K562 (cell line): ENCODE data around the gene BAZ2A.

Source experiments
- CTCF ChIP-seq, 3 experiments: IDR thresholded peaks in 2 of 3; conservative IDR thresholded peaks in 1 of 3; 2 replicates each; pipeline ENCODE4 v1.5.1; 2011 to 2012; ENCODE audit warnings: low read length in 3 of 3, mild to moderate bottlenecking in 3 of 3, control low read depth in 2 of 3, improper control_type of control experiment in 1 of 3, inconsistent platforms in 1 of 3, low read depth in 1 of 3, mixed read lengths in 1 of 3, moderate library complexity in 1 of 3; ENCODE audit not compliant: insufficient read depth in 2 of 3
- EP300 ChIP-seq: IDR thresholded peaks from 2 replicates; pipeline ENCODE4 v1.6.1; 2012; ENCODE audit warnings: low read length, improper control_type of control experiment
- FOSL1 ChIP-seq: fragments of 200-800 bp; sonication (Bioruptor generic); conservative IDR thresholded peaks from 2 replicates; pipeline ENCODE4 v1.6.1; 2016; ENCODE audit warnings: missing genetic modification characterization, missing compliant biosample characterization
- RBM25 ChIP-seq: fragments of 200-400 bp; formaldehyde crosslinking; IDR thresholded peaks from 2 replicates; pipeline ENCODE4 v1.6.1; 2018; ENCODE audit warnings: low read length, low read depth, moderate library complexity; ENCODE audit not compliant: severe bottlenecking

GRCh38 chr12:56677680-56678079, 47.6 kb upstream of the BAZ2A start:
- TF ChIP-seq EP300 (no peak), CTCF (IDR thresholded peaks at IDR 0.05 in 2 of 3, conservative IDR thresholded peaks at IDR 0.05 in 1 of 3; ENCODE audit: insufficient read depth in 2 of 3, low read depth in 1 of 3, low read length in 3 of 3) (no peak), FOSL1 (tag) (no peak), RBM25 (no peak)
